Measurements from ENCODE around the gene CHRNE.
A peak's percentile ranks its signal among the peaks of the same experiment; 100 is the strongest.

CHRNE gene

DNA sequence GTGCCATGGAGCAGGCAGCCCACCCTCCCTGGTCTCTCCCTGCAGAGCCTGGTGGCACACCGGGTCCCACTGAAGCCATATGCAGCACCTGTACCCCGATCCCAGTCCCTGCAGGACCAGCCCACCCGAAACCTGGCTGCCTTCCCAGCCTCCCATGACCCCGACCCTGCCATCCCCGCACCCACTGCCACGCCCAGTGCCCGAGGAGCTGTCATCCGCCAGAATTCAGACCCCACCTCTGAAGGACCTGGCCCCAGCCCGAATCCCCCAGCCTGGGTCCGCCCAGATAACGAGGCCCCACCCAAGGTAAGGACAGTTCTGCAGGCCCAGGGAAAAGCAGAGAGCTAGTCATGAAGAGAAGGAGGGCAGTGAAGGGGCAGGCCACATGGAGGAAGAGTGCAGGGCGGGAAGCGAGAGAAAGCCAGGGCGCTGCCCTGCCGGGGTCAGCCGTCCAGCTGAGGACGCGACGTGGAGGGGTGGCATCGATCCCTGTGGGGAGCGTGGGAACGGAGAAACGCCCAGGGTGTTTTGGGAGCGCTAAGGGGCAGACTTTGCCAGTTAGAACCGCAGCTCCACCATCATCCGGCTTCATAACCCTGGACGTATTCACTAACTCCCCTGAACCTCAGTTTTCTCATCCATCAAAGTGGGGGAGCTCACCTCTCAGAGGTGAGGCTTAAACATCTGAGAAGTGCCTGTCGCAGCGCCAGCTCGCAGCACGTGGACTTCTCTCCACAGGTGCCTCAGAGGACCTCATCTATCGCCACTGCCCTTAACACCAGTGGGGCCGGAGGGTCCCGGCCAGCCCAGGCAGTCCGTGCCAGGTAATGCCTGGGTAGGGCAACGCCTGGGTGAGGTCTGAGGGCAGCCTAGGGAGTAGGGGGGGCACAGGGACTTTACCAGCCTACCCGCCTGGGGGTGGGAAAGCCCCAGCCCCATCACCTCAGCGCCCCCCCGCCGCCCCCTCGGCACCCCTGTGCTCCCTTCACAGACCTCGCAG lies 11.2 kb downstream of the CHRNE start:
- TF ChIP-seq, protein P1, sequence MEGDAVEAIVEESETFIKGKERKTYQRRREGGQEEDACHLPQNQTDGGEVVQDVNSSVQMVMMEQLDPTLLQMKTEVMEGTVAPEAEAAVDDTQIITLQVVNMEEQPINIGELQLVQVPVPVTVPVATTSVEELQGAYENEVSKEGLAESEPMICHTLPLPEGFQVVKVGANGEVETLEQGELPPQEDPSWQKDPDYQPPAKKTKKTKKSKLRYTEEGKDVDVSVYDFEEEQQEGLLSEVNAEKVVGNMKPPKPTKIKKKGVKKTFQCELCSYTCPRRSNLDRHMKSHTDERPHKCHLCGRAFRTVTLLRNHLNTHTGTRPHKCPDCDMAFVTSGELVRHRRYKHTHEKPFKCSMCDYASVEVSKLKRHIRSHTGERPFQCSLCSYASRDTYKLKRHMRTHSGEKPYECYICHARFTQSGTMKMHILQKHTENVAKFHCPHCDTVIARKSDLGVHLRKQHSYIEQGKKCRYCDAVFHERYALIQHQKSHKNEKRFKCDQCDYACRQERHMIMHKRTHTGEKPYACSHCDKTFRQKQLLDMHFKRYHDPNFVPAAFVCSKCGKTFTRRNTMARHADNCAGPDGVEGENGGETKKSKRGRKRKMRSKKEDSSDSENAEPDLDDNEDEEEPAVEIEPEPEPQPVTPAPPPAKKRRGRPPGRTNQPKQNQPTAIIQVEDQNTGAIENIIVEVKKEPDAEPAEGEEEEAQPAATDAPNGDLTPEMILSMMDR (IDR thresholded peaks at IDR 0.05; ENCODE audit: low read depth, low read length): no peak
- TF ChIP-seq EZH2phosphoT487 (IDR thresholded peaks at IDR 0.05; ENCODE audit: low read depth): no peak
- Histone ChIP-seq H4K20me1 (ENCODE audit: insufficient read depth, low read length) (no peaks in the 10 kb centered on the region), H3K27ac (ENCODE audit: low read length) (peak overlapping the region; percentile 11; the same call in 1 of the 2 replicates), H3K4me3 (ENCODE audit: low read length) (no peak overlapping the region; the same call in 1 of the 2 replicates), H3K4me2 (ENCODE audit: low read length) (peak overlapping the region; percentile 53; the same call in 1 of the 2 replicates), H3K9me3 (ENCODE audit: insufficient read depth, low read length) (no peaks in the 10 kb centered on the region), H3K79me2 (ENCODE audit: low read length) (no peaks in the 10 kb centered on the region), H3K36me3 (replicated peaks; ENCODE audit: low read depth, low read length) (peaks cover 7% of the 10 kb centered on the region), H3K9ac (ENCODE audit: low read length) (peak overlapping the region; percentile 10; the same call in 1 of the 2 replicates), H2AFZ (ENCODE audit: low read depth, low read length) (no peak overlapping the region), H3K27me3 (ENCODE audit: low read depth, low read length) (no peaks in the 10 kb centered on the region), H3K4me1 (ENCODE audit: low read length) (peaks cover 14% of the 10 kb centered on the region)

DNA sequence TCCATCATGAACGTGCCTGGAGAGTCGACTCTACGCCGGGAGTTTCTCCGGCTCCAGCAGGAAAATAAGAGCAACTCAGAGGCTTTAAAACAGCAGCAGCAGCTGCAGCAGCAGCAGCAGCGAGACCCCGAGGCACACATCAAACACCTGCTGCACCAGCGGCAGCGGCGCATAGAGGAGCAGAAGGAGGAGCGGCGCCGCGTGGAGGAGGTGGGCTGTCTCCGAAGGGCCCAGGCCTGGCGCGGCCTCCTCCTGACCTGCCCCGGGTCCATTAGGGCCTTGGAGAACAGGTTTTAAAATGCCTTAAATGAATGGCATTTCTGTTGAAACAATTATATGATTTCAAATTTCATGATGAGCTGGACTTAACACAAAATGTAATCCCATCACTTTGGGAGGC lies 15.3 kb downstream of the CHRNE start:
- Histone ChIP-seq H4K20me1 (ENCODE audit: insufficient read depth, low read length) (no peaks in the 10 kb centered on the region), H3K4me3 (ENCODE audit: low read length) (no peak overlapping the region), H3K9me3 (ENCODE audit: insufficient read depth, low read length) (no peaks in the 10 kb centered on the region), H3K4me1 (ENCODE audit: low read length) (peaks cover 12% of the 10 kb centered on the region), H3K79me2 (ENCODE audit: low read length) (no peaks in the 10 kb centered on the region), H3K9ac (ENCODE audit: low read length) (no peak overlapping the region), H3K4me2 (ENCODE audit: low read length) (no peak overlapping the region), H3K36me3 (replicated peaks; ENCODE audit: low read depth, low read length) (peaks cover 7% of the 10 kb centered on the region), H3K27ac (ENCODE audit: low read length) (no peak overlapping the region), H2AFZ (ENCODE audit: low read depth, low read length) (no peak overlapping the region), H3K27me3 (ENCODE audit: low read depth, low read length) (no peaks in the 10 kb centered on the region)
- TF ChIP-seq, protein P1 (IDR thresholded peaks at IDR 0.05; ENCODE audit: low read depth, low read length): no peak

DNA sequence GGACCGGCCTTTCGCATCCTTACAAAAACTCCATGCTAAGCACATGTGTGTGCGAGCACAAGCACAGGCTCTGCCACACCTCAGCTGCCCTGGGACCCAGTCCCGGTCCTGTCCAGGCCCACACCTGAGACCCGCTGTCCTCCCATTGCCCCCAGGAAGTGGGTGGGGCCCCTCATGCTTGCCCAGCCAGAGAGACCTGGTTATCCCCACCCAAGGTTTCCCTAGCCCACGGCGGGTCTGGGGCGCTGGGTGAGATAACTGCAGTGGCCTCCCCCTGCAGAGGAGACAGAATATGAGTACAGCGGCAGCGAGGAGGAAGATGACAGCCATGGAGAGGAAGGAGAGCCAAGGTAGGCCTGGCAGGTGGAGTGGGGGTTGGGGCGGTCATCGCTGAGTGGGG lies 16.1 kb downstream of the CHRNE start:
- H3K27me3 ChIP-seq (ENCODE audit: low read depth, low read length): no peaks in the 10 kb centered on the region
- no peaks in the 10 kb centered on the region for H3K79me2 ChIP-seq (ENCODE audit: low read length)
- no peaks in the 10 kb centered on the region for H3K9me3 ChIP-seq (ENCODE audit: insufficient read depth, low read length)
- no peaks in the 10 kb centered on the region for H4K20me1 ChIP-seq (ENCODE audit: insufficient read depth, low read length)
- no peak overlapping the region for H3K4me2 ChIP-seq (ENCODE audit: low read length)
- H3K9ac ChIP-seq (ENCODE audit: low read length): no peak overlapping the region
- H3K36me3 ChIP-seq (replicated peaks; ENCODE audit: low read depth, low read length): peaks cover 3% of the 10 kb centered on the region
- TF ChIP-seq, protein P1 (IDR thresholded peaks at IDR 0.05; ENCODE audit: low read depth, low read length): no peak
- TF ChIP-seq EZH2phosphoT487 (IDR thresholded peaks at IDR 0.05; ENCODE audit: low read depth): no peak
- H3K4me1 ChIP-seq (ENCODE audit: low read length): peaks cover 5% of the 10 kb centered on the region
- no peak overlapping the region for H2AFZ ChIP-seq (ENCODE audit: low read depth, low read length)
- no peak overlapping the region for H3K27ac ChIP-seq (ENCODE audit: low read length)
- no peak overlapping the region for H3K4me3 ChIP-seq (ENCODE audit: low read length)

DNA sequence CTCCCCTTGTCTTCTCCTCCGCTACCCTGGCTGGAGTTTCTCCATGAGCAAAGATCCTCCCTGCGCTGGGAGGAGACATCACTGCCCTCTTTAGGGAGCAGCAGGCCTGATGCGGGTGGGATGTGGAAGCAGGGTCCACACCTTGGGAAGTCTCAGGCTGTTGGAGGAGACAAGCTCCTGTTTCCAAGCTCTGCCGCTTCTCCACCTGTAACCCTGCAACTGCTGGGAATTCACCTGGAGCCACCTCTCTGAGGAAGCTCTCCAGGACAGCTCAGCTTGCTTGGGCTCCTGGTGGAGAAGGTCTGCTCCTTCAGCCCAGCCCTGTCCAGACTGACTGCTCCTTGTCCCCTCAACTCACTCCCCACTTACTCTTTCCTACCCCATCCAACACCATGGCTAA lies 18.4 kb downstream of the CHRNE start:
- no peaks in the 10 kb centered on the region for H3K9me3 ChIP-seq (ENCODE audit: insufficient read depth, low read length)
- H3K79me2 ChIP-seq (ENCODE audit: low read length): no peaks in the 10 kb centered on the region
- no peak overlapping the region for H3K9ac ChIP-seq (ENCODE audit: low read length)
- no peaks in the 10 kb centered on the region for H3K36me3 ChIP-seq (replicated peaks; ENCODE audit: low read depth, low read length)
- TF ChIP-seq, protein P1 (IDR thresholded peaks at IDR 0.05; ENCODE audit: low read depth, low read length): no peak
- no peak for TF ChIP-seq EZH2phosphoT487 (IDR thresholded peaks at IDR 0.05; ENCODE audit: low read depth)
- H4K20me1 ChIP-seq (ENCODE audit: insufficient read depth, low read length): no peaks in the 10 kb centered on the region
- H3K4me2 ChIP-seq (ENCODE audit: low read length): no peak overlapping the region
- no peak overlapping the region for H2AFZ ChIP-seq (ENCODE audit: low read depth, low read length)
- H3K4me1 ChIP-seq (ENCODE audit: low read length): no peaks in the 10 kb centered on the region
- no peaks in the 10 kb centered on the region for H3K27me3 ChIP-seq (ENCODE audit: low read depth, low read length)
- H3K4me3 ChIP-seq (ENCODE audit: low read length): no peak overlapping the region
- no peak overlapping the region for H3K27ac ChIP-seq (ENCODE audit: low read length)

All from OCI-LY3 (cell line).